Nephron (organoid): ENCODE data around the gene NSMCE1.
A peak's percentile ranks its signal among the peaks of the same experiment; 100 is the strongest.
"Not testable (repeated sequence)": the region's sequence is repeated elsewhere in the genome, so short reads cannot be mapped to it uniquely, and the experiment has no call there.

ENCODE experiments used
- H3K27ac Mint-ChIP-seq, 3 experiments: 2 replicates each; pipeline ENCODE4 v1.8.0; 2020; ENCODE audit warnings: mixed read lengths in 3 of 3, mild to moderate bottlenecking in 2 of 3, moderate library complexity in 1 of 3
- H3K27me3 Mint-ChIP-seq: 2 replicates; pipeline ENCODE4 v1.8.0; 2021; ENCODE audit warnings: low read depth, mild to moderate bottlenecking, moderate library complexity, mixed read lengths
- H3K36me3 Mint-ChIP-seq: 2 replicates; pipeline ENCODE4 v1.8.0; 2020; ENCODE audit warnings: low read depth, mixed read lengths
- H3K4me1 Mint-ChIP-seq: 2 replicates; pipeline ENCODE4 v1.8.0; 2020; ENCODE audit warnings: mixed read lengths
- H3K4me3 Mint-ChIP-seq, 3 experiments: 2 replicates each; pipeline ENCODE4 v1.8.0; 2020; ENCODE audit warnings: mild to moderate bottlenecking in 3 of 3, mixed read lengths in 3 of 3, moderate library complexity in 2 of 3
- H3K9me3 Mint-ChIP-seq: 2 replicates; pipeline ENCODE4 v1.8.0; 2020; ENCODE audit warnings: mixed read lengths
- CTCF ChIP-seq, 3 experiments: fragments of 200-600 bp; sonication (generic); IDR thresholded peaks; one replicate each; pipeline ENCODE4 v1.5.0; 2021; ENCODE audit warnings: antibody characterized with exemption in 3 of 3; ENCODE audit not compliant: unreplicated experiment in 3 of 3

Gene NSMCE1

GRCh38 chr16:27270349-27270748 lies 1.8 kb upstream of the NSMCE1 start:
- H3K4me1 Mint-ChIP-seq, result no peaks in the 10 kb centered on the region
- H3K4me3 Mint-ChIP-seq, result peak overlapping the region in 2 of 3 experiments; percentile 33 to 56
- H3K9me3 Mint-ChIP-seq, result no peaks in the 10 kb centered on the region
- TF ChIP-seq CTCF (IDR thresholded peaks at IDR 0.05; ENCODE audit: unreplicated experiment in 3 of 3), result no peak
- H3K27ac Mint-ChIP-seq, result no peak overlapping the region
- H3K27me3 Mint-ChIP-seq, result no peaks in the 10 kb centered on the region
- no peaks in the 10 kb centered on the region for H3K36me3 Mint-ChIP-seq

GRCh38 chr16:27269300-27270150 lies 953 bp upstream of the NSMCE1 start:
- no peaks in the 10 kb centered on the region for H3K9me3 Mint-ChIP-seq
- H3K4me1 Mint-ChIP-seq, result no peaks in the 10 kb centered on the region
- no peaks in the 10 kb centered on the region for H3K27me3 Mint-ChIP-seq
- no peaks in the 10 kb centered on the region for H3K36me3 Mint-ChIP-seq
- H3K27ac Mint-ChIP-seq, result peak overlapping the region in 1 of 3 experiments; percentile 51
- peak overlapping the region; percentile 54 to 97 (median 95) for H3K4me3 Mint-ChIP-seq
- no peak for TF ChIP-seq CTCF (IDR thresholded peaks at IDR 0.05; ENCODE audit: unreplicated experiment in 3 of 3)

- Mint-ChIP-seq H3K9me3 (no peaks in the 10 kb centered on the region), H3K4me3 (peak overlapping the region; percentile 67 to 95 (median 72)), H3K27me3 (no peaks in the 10 kb centered on the region), H3K36me3 (no peaks in the 10 kb centered on the region), H3K4me1 (no peaks in the 10 kb centered on the region), H3K27ac (no peak overlapping the region)
- TF ChIP-seq CTCF (IDR thresholded peaks at IDR 0.05; ENCODE audit: unreplicated experiment in 3 of 3), result no peak
These were observed 1.4 kb downstream of the NSMCE1 start for GRCh38 chr16:27267037-27267677.

GRCh38 chr16:27265982-27266381 lies 2.6 kb downstream of the NSMCE1 start:
- H3K27ac Mint-ChIP-seq, result no peak overlapping the region

GRCh38 chr16:27264151-27264550 lies 4.4 kb downstream of the NSMCE1 start:
- no peak overlapping the region for H3K27ac Mint-ChIP-seq
- no peaks in the 10 kb centered on the region for H3K4me1 Mint-ChIP-seq
- H3K36me3 Mint-ChIP-seq, result no peaks in the 10 kb centered on the region
- no peaks in the 10 kb centered on the region for H3K27me3 Mint-ChIP-seq
- H3K9me3 Mint-ChIP-seq, result no peaks in the 10 kb centered on the region
- TF ChIP-seq CTCF (IDR thresholded peaks at IDR 0.05; ENCODE audit: unreplicated experiment in 3 of 3), result no peak
- no peak overlapping the region for H3K4me3 Mint-ChIP-seq

More at GRCh38 chr16:27265982-27266381, 2.6 kb downstream of the NSMCE1 start:
- TF ChIP-seq CTCF (IDR thresholded peaks at IDR 0.05; ENCODE audit: unreplicated experiment in 3 of 3), result no peak
- Mint-ChIP-seq H3K4me3 (peak overlapping the region; percentile 16 to 48 (median 41)), H3K27me3 (no peaks in the 10 kb centered on the region), H3K4me1 (no peaks in the 10 kb centered on the region), H3K9me3 (no peaks in the 10 kb centered on the region), H3K36me3 (no peaks in the 10 kb centered on the region)

GRCh38 chr16:27262904-27263423 lies 5.6 kb downstream of the NSMCE1 start:
- H3K4me1 Mint-ChIP-seq, H3K9me3 Mint-ChIP-seq, H3K36me3 Mint-ChIP-seq, H3K27ac Mint-ChIP-seq, H3K27me3 Mint-ChIP-seq, H3K4me3 Mint-ChIP-seq: not testable (repeated sequence)
